Retinal pigment epithelial cell (primary cell): ENCODE data around the gene SVOPL.

Experiments
- DNase-seq: peaks from one replicate; pipeline ENCODE4 v3.0.0-alpha.2; 2010; ENCODE audit warnings: low read depth
- H3K4me3 ChIP-seq: 2 replicates; pipeline ENCODE4 v1.5.1; 2011; ENCODE audit warnings: mild to moderate bottlenecking, low read length, control low read depth, moderate library complexity
- CTCF ChIP-seq: conservative IDR thresholded peaks from 2 replicates; pipeline ENCODE4 v1.5.1; 2011; ENCODE audit warnings: low read depth, low read length, control low read depth, inconsistent platforms

Gene SVOPL

GRCh38 chr7:138545123-138545522 lies 156.0 kb downstream of the SVOPL start:
- H3K4me3 ChIP-seq = no peak overlapping the region
- no peak for TF ChIP-seq CTCF
- no peak for DNase-seq
